ENCODE results near the gene TNFRSF25.
"Not testable (repeated sequence)": the region's sequence is repeated elsewhere in the genome, so short reads cannot be mapped to it uniquely, and the experiment has no call there.

The TNFRSF25 gene

DNA sequence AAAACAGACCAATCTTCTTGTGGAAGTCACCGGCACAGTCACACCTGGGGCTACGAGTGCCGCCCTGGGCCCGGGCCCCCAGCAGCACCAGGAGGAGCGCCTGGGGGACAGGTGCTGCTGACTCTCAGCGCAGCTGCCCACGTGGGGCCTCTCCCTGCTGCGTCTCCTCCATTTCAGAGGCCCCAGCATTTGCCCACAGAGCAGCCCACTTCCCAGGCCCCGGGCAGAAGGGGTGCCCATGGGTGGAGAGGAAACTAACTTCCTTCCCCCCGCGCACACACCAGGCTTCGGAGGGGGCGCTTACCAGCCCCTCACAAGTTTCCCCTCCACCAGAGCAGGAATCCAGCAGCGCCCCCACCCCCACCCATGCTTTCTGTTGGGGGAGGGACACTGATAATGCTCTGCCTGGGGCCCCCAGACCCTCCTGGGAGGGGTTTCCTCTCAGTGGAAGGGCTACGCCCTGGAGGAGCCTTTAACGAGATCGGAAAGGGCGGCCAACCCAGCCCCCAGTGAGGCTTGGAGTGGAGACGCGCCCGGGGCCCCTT lies 440 bp downstream of the TNFRSF25 start:
- peaks cover 50% of the 10 kb centered on the region for H3K36me3 Mint-ChIP-seq (ENCODE audit: insufficient read depth)
- peak in 2 of 3 experiments; percentile 39 to 47 for DNase-seq
- H3K4me3 Mint-ChIP-seq = peak overlapping the region; percentile 83 to 86
- peaks cover 14 to 28% of the 10 kb centered on the region in 2 donors for H3K4me1 Mint-ChIP-seq (ENCODE audit: low read depth in 2 of 2)
- H3K27me3 Mint-ChIP-seq = peaks cover 9% of the 10 kb centered on the region in 2 donors
- ATAC-seq (replicated peaks) = peak; percentile 49
- peak overlapping the region; percentile 89 to 97 for H3K27ac Mint-ChIP-seq
- no peaks in the 10 kb centered on the region for H3K9me3 Mint-ChIP-seq

DNA sequence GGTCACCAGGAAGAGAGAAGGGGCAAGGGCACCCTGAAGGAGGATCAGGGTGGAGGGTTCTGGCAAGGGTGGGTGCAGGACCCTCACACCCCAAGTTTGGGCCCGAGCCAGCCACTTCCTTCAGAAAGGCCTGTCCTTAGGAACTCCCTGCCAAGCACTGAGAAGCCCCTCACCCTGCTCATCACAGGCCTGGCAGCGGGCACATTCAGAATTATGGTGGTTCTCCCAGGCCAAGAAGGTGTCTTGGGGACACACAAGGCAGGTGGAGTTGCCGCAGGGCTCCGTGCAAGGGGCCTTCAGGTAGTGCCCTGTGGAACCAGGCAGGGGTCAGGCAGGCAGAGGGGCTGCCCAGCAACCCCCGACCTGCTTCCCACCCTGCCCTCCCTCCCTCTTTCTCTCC lies 1.1 kb downstream of the TNFRSF25 start:
- peaks cover 9% of the 10 kb centered on the region in 2 donors for H3K27me3 Mint-ChIP-seq
- no peaks in the 10 kb centered on the region for H3K9me3 Mint-ChIP-seq
- H3K36me3 Mint-ChIP-seq (ENCODE audit: insufficient read depth) = peaks cover 56% of the 10 kb centered on the region
- H3K27ac Mint-ChIP-seq = peak overlapping the region; percentile 89 to 97
- DNase-seq (no peak), ATAC-seq (replicated peaks) (no peak)
- peak overlapping the region; percentile 83 to 86 for H3K4me3 Mint-ChIP-seq
- peaks cover 14 to 32% of the 10 kb centered on the region in 2 donors for H3K4me1 Mint-ChIP-seq (ENCODE audit: low read depth in 2 of 2)

DNA sequence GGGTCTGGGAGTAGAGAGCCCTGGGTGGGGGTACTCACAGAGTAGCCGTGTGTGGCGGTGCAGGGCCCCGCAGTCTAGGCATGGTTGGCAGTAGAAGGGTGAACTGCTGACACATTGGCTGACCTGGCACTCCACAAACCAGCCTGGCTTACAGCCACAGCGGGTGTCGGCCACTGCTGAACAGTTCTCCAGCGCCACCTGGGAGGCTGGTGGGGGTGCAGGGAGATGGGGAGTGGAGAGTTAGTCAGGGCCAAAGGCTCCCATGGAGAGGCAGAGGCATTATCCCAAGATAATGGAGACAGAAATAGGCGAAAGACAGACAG lies 1.5 kb downstream of the TNFRSF25 start:
- Mint-ChIP-seq H3K36me3 (ENCODE audit: insufficient read depth) (peaks cover 58% of the 10 kb centered on the region), H3K4me3 (peak overlapping the region; percentile 83 to 86), H3K27me3 (peaks cover 9 to 11% of the 10 kb centered on the region in 2 donors), H3K4me1 (ENCODE audit: low read depth in 2 of 2) (peaks cover 16 to 35% of the 10 kb centered on the region in 2 donors), H3K27ac (peak overlapping the region; percentile 89 to 97), H3K9me3 (no peaks in the 10 kb centered on the region)
- no peak for DNase-seq
- no peak for ATAC-seq (replicated peaks)

DNA sequence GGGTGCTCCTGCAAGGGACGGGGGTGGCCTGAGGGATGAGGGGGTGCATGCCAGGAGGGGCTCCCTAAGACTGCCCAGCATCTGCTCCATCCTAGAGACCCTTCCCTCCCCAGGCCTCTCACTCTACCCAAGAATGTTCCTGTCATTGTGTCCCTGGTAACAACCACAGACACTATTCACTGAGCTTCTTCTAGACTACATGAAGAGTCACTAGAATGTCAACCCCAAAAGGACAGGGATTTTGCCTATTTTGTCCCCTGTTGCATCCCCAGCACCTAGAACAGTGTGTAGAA lies 2.9 kb downstream of the TNFRSF25 start:
- Mint-ChIP-seq H3K27me3 (peaks cover 9 to 15% of the 10 kb centered on the region in 2 donors), H3K4me1 (ENCODE audit: low read depth in 2 of 2) (peaks cover 19 to 37% of the 10 kb centered on the region in 2 donors), H3K4me3 (peak overlapping the region in 1 of 2 donors; percentile 78), H3K36me3 (ENCODE audit: insufficient read depth) (peaks cover 67% of the 10 kb centered on the region), H3K27ac (peak overlapping the region in 1 of 2 donors; percentile 99), H3K9me3 (no peaks in the 10 kb centered on the region)
- DNase-seq = no peak
- no peak for ATAC-seq (replicated peaks)

DNA sequence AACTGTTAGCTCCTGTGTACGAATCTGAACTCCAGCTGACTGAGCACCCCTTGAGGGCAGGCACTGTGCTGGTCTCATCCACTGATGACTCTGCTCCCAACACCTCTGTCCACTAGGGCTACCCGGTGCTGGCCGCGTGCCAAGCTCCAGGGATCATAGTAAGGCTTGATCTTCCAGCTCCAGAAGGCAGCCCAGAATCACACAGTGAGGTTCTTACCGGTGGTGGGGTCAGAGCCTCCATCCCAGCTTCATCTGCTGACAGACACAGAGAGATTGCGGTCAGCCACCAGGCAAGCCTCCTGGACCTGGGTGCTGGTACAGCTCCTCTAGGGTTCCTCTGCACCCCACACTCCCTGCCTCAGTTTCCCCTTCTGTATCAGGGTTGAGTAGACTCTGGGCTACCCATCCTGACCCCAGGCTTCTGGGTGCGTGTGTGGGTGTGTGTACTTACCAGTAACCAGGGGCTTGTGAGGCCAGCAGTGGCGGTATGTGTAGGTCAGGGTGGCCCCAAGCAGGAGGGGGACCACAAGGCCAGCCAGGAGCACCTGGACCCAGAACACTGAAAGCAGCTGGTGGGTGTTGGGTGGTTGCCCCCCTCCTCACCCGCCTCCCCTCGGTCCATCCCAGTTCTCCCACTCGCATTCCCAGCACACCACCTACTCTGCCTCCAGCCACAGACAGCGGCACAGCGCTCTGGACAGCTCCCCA lies 3.4 kb downstream of the TNFRSF25 start:
- H3K4me3 Mint-ChIP-seq = peak overlapping the region in 1 of 2 donors; percentile 78
- ATAC-seq (replicated peaks) (no peak), DNase-seq (no peak)
- peak overlapping the region; percentile 86 to 99 for H3K27ac Mint-ChIP-seq
- no peaks in the 10 kb centered on the region for H3K9me3 Mint-ChIP-seq
- peaks cover 19 to 37% of the 10 kb centered on the region in 2 donors for H3K4me1 Mint-ChIP-seq (ENCODE audit: low read depth in 2 of 2)
- H3K36me3 Mint-ChIP-seq (ENCODE audit: insufficient read depth) = peaks cover 67% of the 10 kb centered on the region
- peaks cover 9 to 15% of the 10 kb centered on the region in 2 donors for H3K27me3 Mint-ChIP-seq

DNA sequence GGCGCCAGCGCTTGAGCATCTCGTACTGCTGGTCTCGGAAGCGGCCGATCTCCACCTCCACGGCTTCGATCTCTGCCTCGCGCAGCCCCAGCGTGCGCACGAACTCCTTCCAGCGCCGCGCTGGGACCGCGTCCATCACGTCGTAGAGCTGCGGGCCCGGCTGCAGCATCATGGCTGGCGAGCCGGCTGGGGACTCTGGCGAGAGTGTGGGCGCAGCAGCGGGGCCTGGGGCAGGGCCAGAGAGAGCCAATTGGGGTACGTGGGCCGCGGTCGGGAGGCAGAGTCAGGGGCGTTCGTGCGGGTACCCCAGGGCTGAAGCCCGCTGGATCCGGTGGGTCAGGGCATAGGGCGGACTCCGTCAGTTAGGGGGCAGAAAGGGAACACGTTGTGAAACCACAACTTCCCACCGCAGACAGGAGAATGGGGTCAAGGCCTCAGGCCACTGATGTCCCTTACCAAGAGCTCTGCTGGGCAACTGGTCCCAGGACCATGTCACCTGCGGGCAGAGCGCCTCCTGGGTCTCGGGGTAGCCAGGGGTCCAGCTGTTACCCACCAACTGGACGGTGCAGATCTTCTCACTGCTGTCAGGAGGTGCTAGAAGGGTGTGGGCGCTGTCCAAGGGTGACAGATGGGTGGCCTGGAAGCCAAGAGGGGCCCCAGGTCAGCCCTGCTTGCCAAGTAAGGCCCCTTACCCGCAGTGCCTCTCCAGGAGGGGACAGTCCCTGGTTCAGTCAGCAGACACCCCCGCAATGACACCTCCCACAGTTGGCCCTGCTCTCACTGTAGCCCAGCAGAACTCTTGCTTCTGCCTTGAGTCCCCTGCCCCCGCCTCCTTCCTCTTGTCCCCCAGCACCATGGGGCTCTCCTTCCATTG lies 4.2 kb downstream of the TNFRSF25 start:
- Mint-ChIP-seq H3K27ac (peak overlapping the region; percentile 95 to 99), H3K36me3 (ENCODE audit: insufficient read depth) (peaks cover 69% of the 10 kb centered on the region), H3K9me3 (no peaks in the 10 kb centered on the region), H3K4me3 (peak overlapping the region in 1 of 2 donors; percentile 78), H3K4me1 (ENCODE audit: low read depth in 2 of 2) (peaks cover 19 to 33% of the 10 kb centered on the region in 2 donors), H3K27me3 (peaks cover 16 to 17% of the 10 kb centered on the region in 2 donors)
- no peak for DNase-seq
- no peak for ATAC-seq (replicated peaks)

DNA sequence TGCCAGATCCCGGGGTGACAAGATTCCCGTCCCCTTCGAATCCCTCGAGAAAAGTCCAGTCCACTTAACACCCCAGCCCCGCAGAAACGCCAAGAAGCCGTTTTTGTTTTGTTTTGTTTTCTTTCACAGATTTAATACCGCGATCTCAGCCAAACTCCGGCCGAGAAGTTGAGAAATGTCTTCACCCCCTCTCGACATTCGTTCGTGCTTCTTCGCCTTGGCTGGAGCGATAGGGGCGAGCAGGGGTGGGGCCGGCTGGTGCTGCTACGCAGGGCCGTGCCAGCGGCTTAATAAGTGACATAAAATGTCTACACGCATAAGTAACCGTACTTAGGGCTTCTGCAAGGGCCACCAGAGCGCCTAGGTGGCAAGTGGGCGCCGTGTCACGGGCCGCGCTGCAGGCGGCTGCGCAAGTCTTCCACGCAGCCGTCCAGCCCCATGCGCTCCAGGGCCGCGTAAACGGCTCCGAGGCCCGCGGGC lies 4.9 kb downstream of the TNFRSF25 start:
- Mint-ChIP-seq H3K27me3 (peaks cover 21 to 22% of the 10 kb centered on the region in 2 donors), H3K4me3 (peak overlapping the region; percentile 66 to 78), H3K36me3 (ENCODE audit: insufficient read depth) (peaks cover 70% of the 10 kb centered on the region), H3K9me3 (no peaks in the 10 kb centered on the region), H3K4me1 (ENCODE audit: low read depth in 2 of 2) (peaks cover 19 to 33% of the 10 kb centered on the region in 2 donors), H3K27ac (peak overlapping the region; percentile 95 to 99)
- DNase-seq (no peak), ATAC-seq (replicated peaks) (no peak)

DNA sequence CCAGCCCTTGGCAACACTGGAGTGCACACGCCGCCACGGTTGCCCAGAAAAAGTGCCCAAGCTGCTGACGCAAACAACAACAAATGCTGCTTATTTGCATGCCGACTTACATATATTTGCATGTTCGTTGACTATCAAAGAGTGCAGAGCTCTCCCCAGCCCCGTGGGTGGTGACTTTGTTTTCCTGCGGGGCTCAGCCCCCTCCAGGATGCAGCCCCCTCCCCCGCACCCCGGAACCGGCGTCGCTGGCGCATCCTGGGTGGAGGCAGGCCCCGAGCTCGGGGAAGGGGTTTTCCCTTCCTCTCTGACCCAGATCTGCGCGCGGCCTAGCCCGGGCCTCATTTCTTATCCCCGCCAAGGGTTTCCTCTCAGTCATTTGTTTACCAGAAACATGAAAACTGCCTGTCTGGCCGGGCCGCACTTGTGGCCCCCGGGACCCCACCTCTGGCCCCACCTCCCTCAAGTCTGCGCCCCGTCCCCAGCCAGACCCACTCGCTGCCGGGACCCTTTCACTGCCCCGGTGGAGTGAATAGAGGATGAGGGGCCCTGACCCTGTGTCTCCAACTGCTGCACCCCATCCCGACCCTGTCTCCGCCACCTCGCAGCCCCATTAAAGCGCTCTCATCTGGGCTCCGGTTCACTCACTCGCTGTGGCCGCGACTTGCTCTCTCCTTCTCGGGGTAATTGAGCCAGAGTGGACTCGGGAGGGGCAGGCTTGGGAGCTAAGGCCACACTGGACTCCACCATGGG lies 5.5 kb downstream of the TNFRSF25 start:
- DNase-seq (peak; percentile 77 to 89 (median 88)), ATAC-seq (replicated peaks) (peak; percentile 73)
- Mint-ChIP-seq H3K36me3 (ENCODE audit: insufficient read depth) (peaks cover 67% of the 10 kb centered on the region), H3K9me3 (no peaks in the 10 kb centered on the region), H3K27ac (peak overlapping the region; percentile 95 to 99), H3K27me3 (peaks cover 22 to 27% of the 10 kb centered on the region in 2 donors), H3K4me3 (peak overlapping the region; percentile 66 to 78), H3K4me1 (ENCODE audit: low read depth in 2 of 2) (peaks cover 19 to 33% of the 10 kb centered on the region in 2 donors)

DNA sequence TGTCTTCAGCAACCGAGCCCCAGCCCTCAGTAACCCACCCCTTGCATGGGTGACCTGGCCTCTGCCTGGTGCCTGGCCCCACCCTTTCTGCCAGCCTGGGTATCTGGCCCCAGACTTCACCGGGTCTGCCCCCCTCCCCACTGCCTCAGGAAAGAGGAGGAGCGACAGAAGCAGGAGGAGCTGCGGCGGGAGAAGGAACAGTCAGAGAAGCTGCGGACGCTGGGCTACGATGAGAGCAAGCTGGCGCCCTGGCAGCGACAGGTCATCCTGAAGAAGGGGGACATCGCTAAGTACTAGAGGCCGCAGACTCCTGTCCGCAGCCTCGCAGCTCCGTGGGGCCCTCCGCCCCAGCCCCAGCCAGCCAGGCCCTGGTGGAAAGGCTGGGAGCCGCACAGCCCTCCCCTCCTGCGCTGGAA lies 6.1 kb downstream of the TNFRSF25 start:
- H3K9me3 Mint-ChIP-seq = no peaks in the 10 kb centered on the region
- H3K27me3 Mint-ChIP-seq = peaks cover 22 to 27% of the 10 kb centered on the region in 2 donors
- H3K4me1 Mint-ChIP-seq (ENCODE audit: low read depth in 2 of 2) = peaks cover 19 to 31% of the 10 kb centered on the region in 2 donors
- peak; percentile 44 for ATAC-seq (replicated peaks)
- peak overlapping the region; percentile 66 to 78 for H3K4me3 Mint-ChIP-seq
- peak in 2 of 3 experiments; percentile 60 to 64 for DNase-seq
- peaks cover 63% of the 10 kb centered on the region for H3K36me3 Mint-ChIP-seq (ENCODE audit: insufficient read depth)
- peak overlapping the region; percentile 95 to 99 for H3K27ac Mint-ChIP-seq

DNA sequence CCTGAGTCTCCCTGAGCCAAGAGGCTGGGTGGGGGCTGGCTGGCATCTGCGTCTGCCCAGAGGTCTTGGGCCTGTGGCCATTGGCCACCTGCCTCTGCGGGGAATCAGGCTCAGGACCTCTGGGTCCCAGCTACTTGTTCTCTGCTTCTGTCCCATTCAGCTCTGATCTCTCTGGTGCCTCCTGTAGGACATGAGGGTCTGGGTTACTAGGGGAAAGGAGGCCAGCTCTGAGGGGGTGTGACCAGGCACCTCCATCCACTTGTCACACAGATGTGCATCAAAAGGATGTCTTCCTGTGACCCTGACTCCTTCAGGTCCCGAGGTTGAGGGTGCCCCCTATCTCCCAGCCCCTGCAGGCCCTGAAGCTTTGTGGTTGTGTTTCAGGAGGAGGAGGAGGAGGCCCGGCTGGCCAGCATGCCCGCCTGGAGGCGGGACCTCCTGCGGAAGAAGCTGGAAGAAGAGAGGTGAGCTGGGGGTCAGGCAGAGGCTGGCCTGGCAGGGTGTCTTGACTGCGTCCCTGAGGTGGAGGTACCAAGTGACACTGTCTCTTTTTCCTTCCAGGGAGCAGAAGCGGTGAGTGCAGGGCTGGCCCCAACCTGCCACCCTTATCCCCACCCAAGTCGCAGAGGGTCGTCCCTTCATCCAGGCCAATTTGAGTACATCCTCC lies 9.0 kb downstream of the TNFRSF25 start:
- H3K4me3 Mint-ChIP-seq = peak overlapping the region in 1 of 2 donors; percentile 8
- no peaks in the 10 kb centered on the region for H3K9me3 Mint-ChIP-seq
- peaks cover 38% of the 10 kb centered on the region for H3K36me3 Mint-ChIP-seq (ENCODE audit: insufficient read depth)
- ATAC-seq (replicated peaks) (no peak), DNase-seq (no peak)
- H3K27ac Mint-ChIP-seq = peak overlapping the region in 1 of 2 donors; percentile 59
- peaks cover 12 to 23% of the 10 kb centered on the region in 2 donors for H3K4me1 Mint-ChIP-seq (ENCODE audit: low read depth in 2 of 2)
- H3K27me3 Mint-ChIP-seq = peaks cover 25 to 35% of the 10 kb centered on the region in 2 donors

DNA sequence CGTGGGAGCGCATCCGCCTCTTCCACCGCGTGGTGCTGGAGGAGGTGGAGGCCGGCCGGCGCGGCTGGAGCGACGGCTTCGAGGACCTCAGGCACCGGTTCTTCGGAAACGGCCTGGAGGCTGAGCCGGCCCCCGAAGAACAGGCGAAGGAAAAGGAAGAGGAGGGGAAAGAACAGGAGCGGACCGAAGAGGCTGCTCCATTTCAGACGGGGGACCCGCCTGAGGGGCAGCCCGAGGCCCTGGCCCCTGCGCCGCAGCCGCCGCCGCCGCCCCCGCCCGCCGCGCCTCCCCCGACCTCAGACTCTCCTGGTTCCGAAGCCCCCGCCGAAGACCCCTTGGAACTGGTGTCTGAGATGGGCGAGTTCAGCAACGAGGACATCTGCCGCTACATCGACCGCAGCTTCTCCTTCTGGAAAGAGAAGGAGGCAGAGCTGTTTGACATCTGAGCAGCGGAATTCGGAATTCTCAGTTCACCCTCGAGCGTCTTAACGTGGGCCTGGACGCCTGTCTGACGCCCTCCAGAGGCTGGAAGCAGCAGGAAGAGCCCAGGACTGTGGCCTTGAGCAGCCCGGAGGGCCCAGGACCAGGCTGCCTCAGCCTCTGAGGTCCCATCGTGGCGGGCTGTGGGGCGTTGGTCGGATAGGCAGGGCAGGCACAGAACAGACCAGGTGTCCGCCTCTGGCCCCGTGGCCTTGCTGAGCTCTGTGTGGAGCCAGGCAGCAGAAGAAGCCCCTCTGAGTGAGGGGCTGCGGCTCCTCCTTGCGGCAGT lies 10.0 kb downstream of the TNFRSF25 start:
- peak overlapping the region in 1 of 2 donors; percentile 29 for H3K4me3 Mint-ChIP-seq
- not testable (repeated sequence) for DNase-seq

More for the DNA sequence above, 10.0 kb downstream of the TNFRSF25 start:
- Mint-ChIP-seq H3K27me3 (peaks cover 27 to 40% of the 10 kb centered on the region in 2 donors), H3K36me3 (ENCODE audit: insufficient read depth) (peaks cover 28% of the 10 kb centered on the region), H3K4me1 (ENCODE audit: low read depth in 2 of 2) (peaks cover 12 to 20% of the 10 kb centered on the region in 2 donors)
- not testable (repeated sequence) for H3K27ac Mint-ChIP-seq; ATAC-seq (replicated peaks); H3K9me3 Mint-ChIP-seq

Measured in effector memory CD8-positive, alpha-beta T cell (primary cell).